GM12891 (cell line): Measurements from ENCODE around the gene HLX.

Experiments
- POLR2A ChIP-seq: IDR thresholded peaks from 2 replicates; pipeline ENCODE4 v1.6.1; 2011; ENCODE audit warnings: low read depth, low read length, control low read depth
- POLR2AphosphoS5 ChIP-seq: IDR thresholded peaks from 2 replicates; pipeline ENCODE4 v1.6.1; 2011; ENCODE audit warnings: low read depth, low read length, control low read depth
- POU2F2 ChIP-seq: IDR thresholded peaks from 2 replicates; pipeline ENCODE4 v1.6.1; 2011; ENCODE audit warnings: low read depth, mild to moderate bottlenecking, control low read depth, low read length, moderate library complexity
- TAF1 ChIP-seq: IDR thresholded peaks from 2 replicates; pipeline ENCODE4 v1.6.1; 2011; ENCODE audit warnings: low read depth, low read length, control low read depth

- TF ChIP-seq POLR2AphosphoS5 = no peak
- no peak for TF ChIP-seq POLR2A
- no peak for TF ChIP-seq TAF1
- TF ChIP-seq POU2F2 = no peak
Observed at GRCh38 chr1:220927442-220927841, 48.2 kb downstream of the HLX start.
